C4-2B (cell line): ENCODE results near the gene NID2.

Experiments used
- CTCF ChIP-seq: fragments of 450-650 bp; conservative IDR thresholded peaks from 2 replicates; pipeline ENCODE4 v1.5.1; 2017; ENCODE audit warnings: mild to moderate bottlenecking
- ZFX ChIP-seq: fragments of 450-650 bp; IDR thresholded peaks from 2 replicates; pipeline ENCODE4 v1.6.1; 2017

DNA sequence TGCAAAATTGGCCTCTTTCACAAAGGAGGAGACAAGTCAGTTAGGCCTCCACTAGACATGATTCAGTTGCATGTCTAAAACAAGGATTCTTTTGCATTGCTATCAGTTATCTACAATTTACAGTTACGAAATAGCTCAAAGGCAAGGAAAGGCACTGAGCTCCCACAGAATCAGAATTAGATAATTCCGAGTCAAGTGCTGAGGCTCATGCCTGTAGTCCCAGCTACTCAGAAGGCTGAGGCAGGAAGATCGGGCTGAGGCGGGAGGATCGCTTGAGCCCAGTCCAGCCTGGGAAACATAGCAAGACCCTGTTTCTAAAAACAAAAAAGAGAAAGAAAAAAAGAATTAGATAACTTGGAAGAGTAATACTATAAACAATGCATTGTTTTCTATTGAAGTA is 91.8 kb downstream of the NID2 start:
- TF ChIP-seq CTCF (no peak), ZFX (no peak)
